ENCODE data around the gene ZNF341.
A peak's percentile ranks its signal among the peaks of the same experiment; 100 is the strongest.

Gene ZNF341

GRCh38 chr20:33829636-33830035 is 97.8 kb downstream of the ZNF341 start:
- Mint-ChIP-seq H3K4me1 (peaks cover 52% of the 10 kb centered on the region), H3K27ac (peak overlapping the region; percentile 59)

GRCh38 chr20:33830371-33830770 is 98.6 kb downstream of the ZNF341 start:
- Mint-ChIP-seq H3K4me1 (peaks cover 49% of the 10 kb centered on the region), H3K36me3 (peaks cover 26% of the 10 kb centered on the region), H3K27ac (peak overlapping the region; percentile 59), H3K27me3 (no peaks in the 10 kb centered on the region), H3K9me3 (no peaks in the 10 kb centered on the region), H3K4me3 (no peak overlapping the region)
- DNase-seq (ENCODE audit: low spot score in 2 of 2), result no peak
- ATAC-seq (ENCODE audit: low read depth), result no peak

More at GRCh38 chr20:33829636-33830035, 97.8 kb downstream of the ZNF341 start:
- Mint-ChIP-seq H3K36me3 (peaks cover 23% of the 10 kb centered on the region), H3K27me3 (no peaks in the 10 kb centered on the region), H3K4me3 (no peak overlapping the region), H3K9me3 (no peaks in the 10 kb centered on the region)
- no peak for DNase-seq (ENCODE audit: low spot score in 2 of 2)
- no peak for ATAC-seq (ENCODE audit: low read depth)

GRCh38 chr20:33832103-33832804 is 100.5 kb downstream of the ZNF341 start:
- no peaks in the 10 kb centered on the region for H3K27me3 Mint-ChIP-seq
- H3K4me3 Mint-ChIP-seq, result no peak overlapping the region
- H3K27ac Mint-ChIP-seq, result no peak overlapping the region
- peaks cover 48% of the 10 kb centered on the region for H3K4me1 Mint-ChIP-seq
- no peak for ATAC-seq (ENCODE audit: low read depth)
- no peak for DNase-seq (ENCODE audit: low spot score in 2 of 2)
- peaks cover 26% of the 10 kb centered on the region for H3K36me3 Mint-ChIP-seq
- no peaks in the 10 kb centered on the region for H3K9me3 Mint-ChIP-seq

DNA sequence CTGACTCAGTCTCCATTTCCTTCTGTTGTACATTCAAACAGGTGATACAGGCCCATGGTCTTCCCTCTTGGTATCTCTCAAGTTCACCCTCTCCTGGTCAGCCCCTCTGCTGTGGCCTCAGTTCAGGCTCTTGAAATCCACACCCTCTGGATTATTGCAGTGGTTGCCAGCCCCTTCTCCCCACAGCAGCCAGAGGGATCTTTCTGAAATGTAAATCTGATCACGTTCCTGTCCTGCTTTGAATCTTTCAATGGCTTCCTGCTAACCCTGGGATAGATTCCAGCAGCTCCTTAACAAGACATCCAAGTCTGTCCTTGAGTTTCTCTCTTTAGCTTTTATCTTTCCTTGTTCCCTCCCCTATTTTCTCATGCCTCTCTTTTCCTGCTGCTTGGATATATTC is 101.5 kb downstream of the ZNF341 start:
- no peak overlapping the region for H3K4me3 Mint-ChIP-seq
- DNase-seq (ENCODE audit: low spot score in 2 of 2) (no peak), ATAC-seq (ENCODE audit: low read depth) (no peak)
- H3K27me3 Mint-ChIP-seq, result no peaks in the 10 kb centered on the region
- peak overlapping the region; percentile 36 for H3K27ac Mint-ChIP-seq
- peaks cover 50% of the 10 kb centered on the region for H3K4me1 Mint-ChIP-seq
- no peaks in the 10 kb centered on the region for H3K9me3 Mint-ChIP-seq
- H3K36me3 Mint-ChIP-seq, result peaks cover 26% of the 10 kb centered on the region

DNA sequence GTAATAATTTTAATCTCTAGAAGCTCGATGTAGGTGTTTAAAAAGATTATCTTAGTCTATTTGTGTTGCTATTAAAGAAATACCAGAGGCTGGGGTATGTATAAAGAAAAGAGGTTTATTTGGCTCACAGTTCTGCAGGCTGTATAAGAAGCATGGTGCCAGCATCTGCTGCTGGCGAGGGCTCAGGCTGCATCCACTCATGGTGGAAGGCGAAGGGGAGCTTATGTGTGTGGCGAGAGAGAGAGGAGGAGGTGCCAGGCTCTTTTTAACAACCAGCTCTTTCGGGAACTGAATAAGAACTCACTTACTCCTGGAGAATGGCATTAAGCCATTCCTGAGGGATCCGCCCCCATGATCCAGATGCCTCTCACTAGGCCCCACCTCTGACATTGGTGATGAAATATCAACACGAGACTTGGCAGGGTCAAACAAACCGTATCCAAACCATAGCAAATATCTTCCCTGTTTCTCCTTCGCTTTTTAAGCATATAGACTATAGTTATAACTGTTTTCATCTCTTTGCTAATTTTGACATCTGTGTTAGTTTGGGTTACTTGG is 103.9 kb downstream of the ZNF341 start:
- Mint-ChIP-seq H3K4me3 (no peak overlapping the region), H3K4me1 (peaks cover 55% of the 10 kb centered on the region), H3K9me3 (no peaks in the 10 kb centered on the region), H3K27ac (no peak overlapping the region), H3K36me3 (peaks cover 23% of the 10 kb centered on the region), H3K27me3 (no peaks in the 10 kb centered on the region)
- DNase-seq (ENCODE audit: low spot score in 2 of 2) (no peak), ATAC-seq (ENCODE audit: low read depth) (no peak)

DNA sequence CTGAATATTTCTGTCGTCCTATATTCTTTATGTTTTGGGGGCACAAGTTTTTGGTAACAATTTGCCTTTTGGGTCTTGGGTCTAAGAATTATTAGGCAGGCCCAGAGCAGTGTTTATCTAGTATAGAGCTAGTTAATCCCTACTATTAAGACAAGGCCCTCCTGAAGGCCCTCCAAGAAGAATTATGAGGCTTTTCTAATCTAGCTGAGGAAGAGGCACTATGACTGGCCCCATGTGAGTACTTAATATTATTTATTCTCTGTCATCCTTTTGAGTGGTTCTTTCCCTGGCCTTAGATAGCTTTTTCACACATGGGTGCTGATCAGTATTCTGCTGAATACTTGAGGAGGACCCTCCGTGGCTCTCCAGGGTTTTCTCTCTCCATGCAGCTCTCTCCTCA is 104.5 kb downstream of the ZNF341 start:
- Mint-ChIP-seq H3K4me3 (no peak overlapping the region), H3K9me3 (no peaks in the 10 kb centered on the region), H3K36me3 (peaks cover 23% of the 10 kb centered on the region), H3K27ac (peak overlapping the region; percentile 63), H3K4me1 (peaks cover 59% of the 10 kb centered on the region), H3K27me3 (no peaks in the 10 kb centered on the region)
- ATAC-seq (ENCODE audit: low read depth) (no peak), DNase-seq (ENCODE audit: low spot score in 2 of 2) (no peak)

DNA sequence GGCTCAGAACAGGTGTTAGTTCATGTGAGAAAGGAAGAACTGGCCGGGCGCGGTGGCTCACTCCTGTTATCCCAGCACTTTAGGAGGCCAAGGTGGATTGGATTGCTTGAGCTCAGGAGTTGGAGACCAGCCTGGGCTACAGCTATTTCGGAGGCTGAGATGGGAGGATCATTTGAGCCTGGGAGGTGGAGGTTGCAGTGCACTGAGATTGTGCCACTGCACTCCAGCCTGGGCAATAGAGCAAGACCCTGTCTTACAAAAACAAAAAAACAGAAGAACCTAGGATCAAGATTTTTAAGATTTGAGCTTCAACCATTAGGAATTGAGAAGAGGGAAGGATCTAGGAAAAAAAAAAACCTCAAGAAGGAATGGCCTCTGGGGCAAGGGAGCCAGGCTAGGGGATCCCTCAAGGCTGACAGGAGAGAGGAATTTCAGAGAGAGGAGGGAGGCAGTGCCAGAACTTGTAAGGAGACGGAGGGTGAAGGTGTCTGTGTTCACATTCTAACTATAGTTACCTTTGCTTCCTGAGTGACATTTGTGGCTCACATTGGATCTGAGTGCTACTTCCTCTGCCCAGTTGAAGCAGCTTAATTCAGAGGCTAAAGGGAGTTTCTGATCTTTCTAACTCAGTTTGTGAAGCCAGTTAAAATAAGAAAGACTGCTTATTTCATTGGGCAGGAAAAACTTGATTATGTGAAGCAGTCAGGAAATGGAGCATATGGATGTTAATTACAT is 105.5 kb downstream of the ZNF341 start:
- H3K27ac Mint-ChIP-seq, result peak overlapping the region; percentile 35
- peaks cover 68% of the 10 kb centered on the region for H3K4me1 Mint-ChIP-seq
- peaks cover 19% of the 10 kb centered on the region for H3K36me3 Mint-ChIP-seq
- no peaks in the 10 kb centered on the region for H3K27me3 Mint-ChIP-seq
- H3K9me3 Mint-ChIP-seq, result no peaks in the 10 kb centered on the region
- peak; percentile 47 for ATAC-seq (ENCODE audit: low read depth)
- no peak overlapping the region for H3K4me3 Mint-ChIP-seq
- no peak for DNase-seq (ENCODE audit: low spot score in 2 of 2)

DNA sequence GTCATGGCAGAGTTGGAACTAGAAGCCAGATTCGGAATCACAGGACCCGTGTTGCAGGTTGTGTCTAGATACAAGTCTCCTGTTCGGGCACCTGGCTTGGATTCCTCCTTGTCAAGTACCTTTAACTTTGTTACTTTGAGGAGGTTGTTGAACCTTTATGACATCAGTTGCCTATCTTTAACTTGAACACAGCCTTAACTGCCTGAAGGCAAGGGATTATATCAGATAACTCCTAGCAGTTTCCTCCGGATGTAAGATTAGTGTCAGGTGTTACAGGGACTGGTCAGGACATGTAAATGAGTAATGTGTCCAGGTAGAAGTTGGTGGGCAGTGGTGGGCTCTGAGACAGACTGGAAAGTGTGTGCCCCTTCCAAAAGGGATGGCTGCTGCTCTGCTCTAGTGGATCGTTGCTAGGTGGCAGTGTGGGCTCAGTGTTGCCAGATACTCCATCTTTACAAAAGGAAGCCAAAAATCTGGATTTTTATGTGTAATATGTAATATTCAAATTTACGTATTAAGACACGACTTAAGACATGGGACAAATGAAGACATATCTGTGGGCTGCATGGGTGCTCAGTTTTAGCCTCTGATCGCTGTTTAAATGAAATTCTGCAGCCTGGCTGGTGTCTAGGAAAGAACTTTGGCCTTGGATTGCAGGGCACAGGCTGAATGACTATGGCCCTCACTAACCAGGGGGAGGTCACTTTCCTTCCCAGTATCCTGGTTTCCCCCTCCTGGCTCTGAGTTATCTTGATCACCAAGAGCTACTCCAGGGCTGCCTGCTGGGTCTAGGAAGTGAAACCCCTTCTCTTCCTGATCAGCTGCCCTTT is 106.5 kb downstream of the ZNF341 start:
- no peak for DNase-seq (ENCODE audit: low spot score in 2 of 2)
- Mint-ChIP-seq H3K4me3 (no peak overlapping the region), H3K27ac (peak overlapping the region; percentile 5), H3K36me3 (peaks cover 13% of the 10 kb centered on the region), H3K4me1 (peaks cover 72% of the 10 kb centered on the region), H3K27me3 (no peaks in the 10 kb centered on the region), H3K9me3 (no peaks in the 10 kb centered on the region)
- no peak for ATAC-seq (ENCODE audit: low read depth)

- Mint-ChIP-seq H3K4me1 (peaks cover 74% of the 10 kb centered on the region), H3K9me3 (no peaks in the 10 kb centered on the region), H3K27me3 (no peaks in the 10 kb centered on the region), H3K4me3 (no peak overlapping the region), H3K27ac (no peak overlapping the region), H3K36me3 (peaks cover 7% of the 10 kb centered on the region)
- DNase-seq (ENCODE audit: low spot score in 2 of 2), result no peak
- ATAC-seq (ENCODE audit: low read depth), result no peak
Measured at GRCh38 chr20:33839591-33839990, 107.8 kb downstream of the ZNF341 start.

DNA sequence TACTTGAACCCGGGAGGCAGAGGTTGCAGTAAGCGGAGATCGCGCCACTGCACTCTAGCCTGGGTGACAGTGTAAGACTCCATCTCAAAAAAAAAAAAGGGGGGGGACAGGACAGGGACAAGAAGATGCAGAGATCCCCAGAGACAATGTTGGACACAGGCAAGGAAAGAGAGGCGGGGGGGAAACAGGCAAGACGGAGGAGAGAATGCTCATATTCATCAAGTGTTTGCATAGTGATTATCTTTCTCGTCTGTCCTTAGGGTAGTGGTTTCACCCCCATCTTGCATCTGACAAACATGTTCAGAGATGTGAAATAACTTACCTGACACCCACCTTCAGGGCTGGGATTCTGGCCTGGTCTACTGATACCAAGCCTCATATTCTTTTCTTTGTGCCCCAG is 108.4 kb downstream of the ZNF341 start:
- no peak for ATAC-seq (ENCODE audit: low read depth)
- Mint-ChIP-seq H3K36me3 (peaks cover 5% of the 10 kb centered on the region), H3K4me1 (peaks cover 74% of the 10 kb centered on the region), H3K4me3 (no peak overlapping the region), H3K27me3 (no peaks in the 10 kb centered on the region), H3K27ac (no peak overlapping the region), H3K9me3 (no peaks in the 10 kb centered on the region)
- DNase-seq (ENCODE audit: low spot score in 2 of 2), result no peak

- Mint-ChIP-seq H3K9me3 (no peaks in the 10 kb centered on the region), H3K4me3 (no peak overlapping the region), H3K27ac (peak overlapping the region; percentile 75), H3K4me1 (peaks cover 75% of the 10 kb centered on the region), H3K27me3 (no peaks in the 10 kb centered on the region), H3K36me3 (peaks cover 4% of the 10 kb centered on the region)
- DNase-seq (ENCODE audit: low spot score in 2 of 2), result no peak
- no peak for ATAC-seq (ENCODE audit: low read depth)
Measured at GRCh38 chr20:33840759-33841435, 109.1 kb downstream of the ZNF341 start.

- H3K4me1 Mint-ChIP-seq, result peaks cover 75% of the 10 kb centered on the region
- peak overlapping the region; percentile 75 for H3K27ac Mint-ChIP-seq
- peaks cover 4% of the 10 kb centered on the region for H3K36me3 Mint-ChIP-seq
- no peaks in the 10 kb centered on the region for H3K27me3 Mint-ChIP-seq
- DNase-seq (ENCODE audit: low spot score in 2 of 2) (no peak), ATAC-seq (ENCODE audit: low read depth) (no peak)
- H3K9me3 Mint-ChIP-seq, result no peaks in the 10 kb centered on the region
- no peak overlapping the region for H3K4me3 Mint-ChIP-seq
Measured at GRCh38 chr20:33841436-33841799, 109.6 kb downstream of the ZNF341 start.

All from memory B cell (primary cell).